GM23338 (cell line): ENCODE results near the gene WDR27. TPM values are rescaled to one million over a fixed set of nuclear protein-coding genes. Genes with fewer than 3 reads are reported as not detected.

ENCODE experiments used
- ATAC-seq: fragments of 200-7000 bp; cut with Tn5 transposase; 3 replicates; pipeline ENCODE4 v1.9.1; 2020
- DNase-seq: peaks from one replicate; pipeline ENCODE4 v3.0.0-alpha.2; 2015; ENCODE audit warnings: low spot score
- H2AFZ ChIP-seq: fragments of 200-600 bp; sonication (generic); 2 replicates; pipeline ENCODE4 v1.8.0; 2016; ENCODE audit warnings: antibody characterized with exemption, mild to moderate bottlenecking, moderate library complexity
- H3F3A ChIP-seq: fragments of 200-600 bp; sonication (generic); replicated peaks from 2 replicates; pipeline ENCODE4 v1.8.0; 2017; ENCODE audit warnings: antibody characterized with exemption, mixed run types, low read depth
- H3K27ac ChIP-seq: fragments of 200-600 bp; sonication (generic); 2 replicates; pipeline ENCODE4 v1.6.1; 2016; ENCODE audit warnings: low read depth
- H3K27me3 ChIP-seq: fragments of 200-600 bp; sonication (generic); 2 replicates; pipeline ENCODE4 v1.8.0; 2016; ENCODE audit warnings: mild to moderate bottlenecking, mixed run types, moderate library complexity; ENCODE audit not compliant: insufficient read depth
- H3K36me3 ChIP-seq: fragments of 200-600 bp; sonication (generic); 2 replicates; pipeline ENCODE4 v1.8.0; 2016; ENCODE audit warnings: mild to moderate bottlenecking; ENCODE audit not compliant: insufficient read depth
- H3K4me1 ChIP-seq: fragments of 200-600 bp; sonication (generic); 2 replicates; pipeline ENCODE4 v1.8.0; 2016; ENCODE audit warnings: mild to moderate bottlenecking, moderate library complexity; ENCODE audit not compliant: insufficient read depth
- H3K4me2 ChIP-seq: fragments of 200-600 bp; sonication (generic); 2 replicates; pipeline ENCODE4 v1.7.1; 2017; ENCODE audit warnings: mixed run types
- H3K4me3 ChIP-seq: fragments of 200-600 bp; sonication (generic); 2 replicates; pipeline ENCODE4 v1.6.1; 2016; ENCODE audit warnings: mixed run types
- H3K79me2 ChIP-seq: fragments of 200-600 bp; sonication (generic); replicated peaks from 2 replicates; pipeline ENCODE4 v1.8.0; 2017; ENCODE audit warnings: mild to moderate bottlenecking; ENCODE audit not compliant: insufficient read depth
- H3K9me2 ChIP-seq: fragments of 200-600 bp; sonication (generic); 2 replicates; pipeline ENCODE4 v1.8.0; 2017; ENCODE audit not compliant: insufficient read depth
- H4K20me1 ChIP-seq: fragments of 200-600 bp; sonication (generic); replicated peaks from 2 replicates; pipeline ENCODE4 v1.8.0; 2017; ENCODE audit warnings: mild to moderate bottlenecking; ENCODE audit not compliant: insufficient read depth
- H3K27ac Mint-ChIP-seq: 2 replicates; pipeline ENCODE4 v1.8.0; 2020; ENCODE audit warnings: inconsistent platforms, mild to moderate bottlenecking, moderate library complexity, mixed read lengths
- H3K27me3 Mint-ChIP-seq: 3 replicates; pipeline ENCODE4 v1.8.0; 2022; ENCODE audit warnings: low read depth, mild to moderate bottlenecking, moderate library complexity, mixed read lengths, inconsistent platforms; ENCODE audit not compliant: insufficient read depth, poor library complexity
- H3K36me3 Mint-ChIP-seq: 3 replicates; pipeline ENCODE4 v1.8.0; 2021; ENCODE audit warnings: low read depth, mild to moderate bottlenecking, inconsistent platforms, moderate library complexity, mixed read lengths
- H3K4me1 Mint-ChIP-seq: 3 replicates; pipeline ENCODE4 v1.8.0; 2020; ENCODE audit warnings: mild to moderate bottlenecking, inconsistent platforms, mixed read lengths
- H3K4me3 Mint-ChIP-seq: 3 replicates; pipeline ENCODE4 v1.8.0; 2021; ENCODE audit warnings: moderate library complexity, mild to moderate bottlenecking, inconsistent platforms, mixed read lengths
- H3K9me3 Mint-ChIP-seq: 3 replicates; pipeline ENCODE4 v1.8.0; 2020; ENCODE audit warnings: moderate library complexity, mild to moderate bottlenecking, inconsistent platforms, mixed read lengths
- CREB1 ChIP-seq: fragments of 250-450 bp; sonication (Bioruptor Pico); IDR thresholded peaks from 2 replicates; pipeline ENCODE4 v1.5.0; 2020; ENCODE audit warnings: low read depth, mild to moderate bottlenecking, moderate library complexity
- CTCF ChIP-seq, 2 experiments: fragments of 200-600 bp in 1 of 2; sonication (generic) in 1 of 2; conservative IDR thresholded peaks; 2 replicates each; pipeline versions ENCODE4 v1.5.1 to v1.6.1; 2016 to 2017; ENCODE audit warnings: antibody characterized with exemption in 2 of 2, low read depth in 2 of 2, mild to moderate bottlenecking in 2 of 2, moderate library complexity in 1 of 2
- ETS1 ChIP-seq: IDR thresholded peaks from 2 replicates; pipeline ENCODE4 v1.6.1; 2016; ENCODE audit warnings: antibody characterized with exemption
- EZH2 ChIP-seq: fragments of 200-600 bp; sonication (generic); IDR thresholded peaks from one replicate; pipeline ENCODE4 v1.8.0; 2017; ENCODE audit warnings: antibody characterized with exemption, mild to moderate bottlenecking, low read depth; ENCODE audit not compliant: unreplicated experiment
- EZH2phosphoT487 ChIP-seq: fragments of 200-600 bp; sonication (generic); IDR thresholded peaks from one replicate; pipeline ENCODE4 v1.8.1; 2018; ENCODE audit warnings: antibody characterized with exemption; ENCODE audit not compliant: unreplicated experiment
- JUNB ChIP-seq: IDR thresholded peaks from one replicate; pipeline ENCODE4 v1.6.1; 2016; ENCODE audit warnings: antibody characterized with exemption; ENCODE audit not compliant: unreplicated experiment
- NANOG ChIP-seq: IDR thresholded peaks from 2 replicates; pipeline ENCODE4 v1.6.1; 2016; ENCODE audit warnings: antibody characterized with exemption, borderline replicate concordance
- POLR2AphosphoS5 ChIP-seq: IDR thresholded peaks from 2 replicates; pipeline ENCODE4 v1.6.1; 2016; ENCODE audit warnings: antibody characterized with exemption, low read depth
- REST ChIP-seq: IDR thresholded peaks from one replicate; pipeline ENCODE4 v1.6.1; 2018; ENCODE audit warnings: antibody characterized with exemption; ENCODE audit not compliant: unreplicated experiment
- STAT1 ChIP-seq: IDR thresholded peaks from one replicate; pipeline ENCODE4 v1.6.1; 2016; ENCODE audit warnings: antibody characterized with exemption; ENCODE audit not compliant: unreplicated experiment
- ZNF114 ChIP-seq: fragments of 250-450 bp; sonication (Bioruptor Pico); IDR thresholded peaks from 2 replicates; pipeline ENCODE4 v1.5.0; 2020; ENCODE audit warnings: mild to moderate bottlenecking, moderate library complexity
- ZNF331 ChIP-seq: fragments of 250-450 bp; sonication (Bioruptor Pico); IDR thresholded peaks from 2 replicates; pipeline ENCODE4 v1.5.0; 2020; ENCODE audit warnings: low read depth, mild to moderate bottlenecking, moderate library complexity
- ZNF462 ChIP-seq: fragments of 250-450 bp; sonication (Bioruptor Pico); IDR thresholded peaks from 2 replicates; pipeline ENCODE4 v1.5.0; 2020; ENCODE audit warnings: mild to moderate bottlenecking, moderate library complexity
- polyA plus RNA-seq: library from polyadenylated mRNA; unstranded; fragments of >200 nt; fragmentation: Nextera tagmentation; extraction: Ambion mirVana; gene quantifications from 2 replicates; pipeline ENCODE4 v1.2.1, GENCODE V29; 2016
- total RNA-seq: library from RNA; depleted of rRNA; stranded (reverse); fragments of >200 nt; shearing (Covaris generic); gene quantifications from 2 replicates; pipeline ENCODE4 v1.2.3, GENCODE V29; 2014

The WDR27 gene
- total and polyA plus RNA-seq, 2 experiments from 2014 or later: 55.3 to 80.4 TPM

GRCh38 chr6:169411296-169411695, 290.5 kb downstream of the WDR27 start:
- Histone ChIP-seq H3K79me2 (no peaks in the 10 kb centered on the region), H4K20me1 (no peaks in the 10 kb centered on the region), H3K9me2 (no peaks in the 10 kb centered on the region), H3K4me3 (no peak overlapping the region), H3K27me3 (no peaks in the 10 kb centered on the region), H2AFZ (no peak overlapping the region), H3K27ac (no peak overlapping the region), H3F3A (no peaks in the 10 kb centered on the region), H3K4me1 (no peaks in the 10 kb centered on the region), H3K4me2 (no peak overlapping the region), H3K36me3 (peaks cover 2% of the 10 kb centered on the region; the same call in 1 of the 2 replicates)
- Mint-ChIP-seq H3K27me3 (peaks cover 4% of the 10 kb centered on the region), H3K27ac (no peak overlapping the region), H3K4me3 (no peak overlapping the region), H3K36me3 (peaks cover 52% of the 10 kb centered on the region), H3K9me3 (peaks cover 67% of the 10 kb centered on the region), H3K4me1 (no peaks in the 10 kb centered on the region)
- no peak for DNase-seq
- ATAC-seq: no peak
- no peak for TF ChIP-seq POLR2AphosphoS5
- TF ChIP-seq ZNF331 (CRISPR knock-in tag): no peak
- TF ChIP-seq ZNF462 (CRISPR knock-in tag): no peak
- no peak for TF ChIP-seq EZH2phosphoT487
- TF ChIP-seq ZNF114 (CRISPR knock-in tag): no peak
- no peak for TF ChIP-seq CTCF (conservative IDR thresholded peaks at IDR 0.05; ENCODE audit: low read depth in 2 of 2)
- no peak for TF ChIP-seq EZH2
- TF ChIP-seq STAT1: no peak
- TF ChIP-seq NANOG: no peak
- no peak for TF ChIP-seq REST
- TF ChIP-seq JUNB: no peak
- TF ChIP-seq ETS1: no peak
- TF ChIP-seq CREB1: no peak
